ENCODE measurements around the gene PLAC9. TPM values are rescaled to one million over a fixed set of nuclear protein-coding genes. Genes with fewer than 3 reads are reported as not detected.

The PLAC9 gene
- total RNA-seq, 1 experiment from 2014 or later, result not detected

GRCh38 chr10:80186364-80187012 lies 54.0 kb downstream of the PLAC9 start:
- no peak for TF ChIP-seq CTCF (IDR thresholded peaks at IDR 0.05; ENCODE audit: unreplicated experiment)
- Mint-ChIP-seq H3K4me3 (ENCODE audit: low read depth, unreplicated experiment) (no peak overlapping the region), H3K9me3 (ENCODE audit: low read depth, unreplicated experiment) (no peaks in the 10 kb centered on the region), H3K4me1 (ENCODE audit: low read depth, unreplicated experiment) (peaks cover 92% of the 10 kb centered on the region), H3K36me3 (ENCODE audit: insufficient read depth, unreplicated experiment) (peaks cover 77% of the 10 kb centered on the region), H3K27me3 (ENCODE audit: unreplicated experiment) (no peaks in the 10 kb centered on the region), H3K27ac (ENCODE audit: unreplicated experiment) (peak overlapping the region; percentile 45)
- BruUV-seq (replicated peaks), result no TSS peak
- CTCF ChIA-PET, result no interaction called here
- intact Hi-C loops (cut with micrococcal nuclease; ENCODE audit: unreplicated experiment), result no loop called here
- no peak for DNase-seq

- CTCF ChIA-PET, result no interaction called here
- intact Hi-C loops (cut with micrococcal nuclease; ENCODE audit: unreplicated experiment), result no loop called here
- Mint-ChIP-seq H3K9me3 (ENCODE audit: low read depth, unreplicated experiment) (peaks cover under 1% of the 10 kb centered on the region), H3K4me3 (ENCODE audit: low read depth, unreplicated experiment) (peak overlapping the region; percentile 23), H3K36me3 (ENCODE audit: insufficient read depth, unreplicated experiment) (peaks cover 77% of the 10 kb centered on the region), H3K4me1 (ENCODE audit: low read depth, unreplicated experiment) (peaks cover 92% of the 10 kb centered on the region), H3K27ac (ENCODE audit: unreplicated experiment) (peak overlapping the region; percentile 45), H3K27me3 (ENCODE audit: unreplicated experiment) (no peaks in the 10 kb centered on the region)
- no peak for DNase-seq
- no TSS peak for BruUV-seq (replicated peaks)
- no peak for TF ChIP-seq CTCF (IDR thresholded peaks at IDR 0.05; ENCODE audit: unreplicated experiment)
Measured at GRCh38 chr10:80187060-80187459, 54.5 kb downstream of the PLAC9 start.

GRCh38 chr10:80187465-80188409 lies 55.2 kb downstream of the PLAC9 start:
- DNase-seq, result no peak
- Mint-ChIP-seq H3K27me3 (ENCODE audit: unreplicated experiment) (no peaks in the 10 kb centered on the region), H3K4me1 (ENCODE audit: low read depth, unreplicated experiment) (peaks cover 92% of the 10 kb centered on the region), H3K4me3 (ENCODE audit: low read depth, unreplicated experiment) (peak overlapping the region; percentile 23), H3K36me3 (ENCODE audit: insufficient read depth, unreplicated experiment) (peaks cover 78% of the 10 kb centered on the region), H3K27ac (ENCODE audit: unreplicated experiment) (peak overlapping the region; percentile 45), H3K9me3 (ENCODE audit: low read depth, unreplicated experiment) (peaks cover 5% of the 10 kb centered on the region)
- TF ChIP-seq CTCF (IDR thresholded peaks at IDR 0.05; ENCODE audit: unreplicated experiment), result no peak
- intact Hi-C loops (cut with micrococcal nuclease; ENCODE audit: unreplicated experiment), result no loop called here
- BruUV-seq (replicated peaks), result no TSS peak
- CTCF ChIA-PET, result interaction anchor here (0.9 to 1.4 kb wide), 2 partner anchors 9 to 14 kb away, joined by 4 to 5 read pairs; no protein-coding TSS in a partner anchor

GRCh38 chr10:80188713-80189112 lies 56.2 kb downstream of the PLAC9 start:
- no peaks in the 10 kb centered on the region for H3K27me3 Mint-ChIP-seq (ENCODE audit: unreplicated experiment)
- no TSS peak for BruUV-seq (replicated peaks)
- peaks cover 5% of the 10 kb centered on the region for H3K9me3 Mint-ChIP-seq (ENCODE audit: low read depth, unreplicated experiment)
- intact Hi-C loops (cut with micrococcal nuclease; ENCODE audit: unreplicated experiment), result no loop called here
- H3K4me3 Mint-ChIP-seq (ENCODE audit: low read depth, unreplicated experiment), result peak overlapping the region; percentile 34
- H3K27ac Mint-ChIP-seq (ENCODE audit: unreplicated experiment), result peak overlapping the region; percentile 45
- no peak for TF ChIP-seq CTCF (IDR thresholded peaks at IDR 0.05; ENCODE audit: unreplicated experiment)
- DNase-seq, result no peak
- CTCF ChIA-PET, result interaction anchor here (1.4 kb wide), 1 partner anchor 8 kb away, joined by 4 read pairs; no protein-coding TSS in a partner anchor
- H3K36me3 Mint-ChIP-seq (ENCODE audit: insufficient read depth, unreplicated experiment), result peaks cover 76% of the 10 kb centered on the region
- peaks cover 83% of the 10 kb centered on the region for H3K4me1 Mint-ChIP-seq (ENCODE audit: low read depth, unreplicated experiment)

Data from Calu3 (cell line).